Measurements from ENCODE around the gene BRF1.

GRCh38 chr14:105250008-105250366, 50.8 kb downstream of the BRF1 start:
- TF ChIP-seq SUZ12 (IDR thresholded peaks at IDR 0.05; ENCODE audit: extremely low read depth, insufficient read depth, insufficient read length): no peak
- TF ChIP-seq YY1 (IDR thresholded peaks at IDR 0.05; ENCODE audit: insufficient read depth, insufficient read length): no peak

Data from NT2/D1 (cell line).